GM18502 (cell line): ENCODE measurements around the gene PSD.

Source experiments
- ATAC-seq: cut with Tn5 transposase; IDR thresholded peaks from one replicate; pipeline ENCODE4 v1.9.1; 2021; ENCODE audit warnings: mild to moderate bottlenecking; ENCODE audit not compliant: unreplicated experiment, poor library complexity

Gene PSD

GRCh38 chr10:102407425-102408130, 11.0 kb downstream of the PSD start:
- ATAC-seq, result no peak

DNA sequence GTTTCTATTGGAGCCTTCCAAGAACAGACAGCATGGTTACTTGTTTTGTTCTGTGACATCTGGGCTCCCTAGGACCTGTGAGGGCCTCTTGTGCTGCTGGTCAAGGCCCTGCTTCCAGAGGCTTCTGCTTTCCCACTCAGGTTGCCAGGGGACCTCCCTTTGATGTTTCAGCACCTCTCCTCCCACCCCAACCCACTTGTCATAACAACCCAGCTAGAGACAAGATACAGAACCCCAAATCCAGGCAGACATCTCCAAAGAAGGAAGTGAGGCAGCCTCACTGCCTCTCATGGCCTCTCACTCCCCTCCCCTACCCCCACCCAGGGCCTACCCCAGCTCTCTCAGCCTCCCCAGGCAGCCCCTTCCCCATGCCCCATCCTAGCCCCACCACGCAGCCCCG, 11.8 kb downstream of the PSD start:
- no peak for ATAC-seq

- ATAC-seq, result no peak
These were observed 13.0 kb downstream of the PSD start for GRCh38 chr10:102405632-102406031.

DNA sequence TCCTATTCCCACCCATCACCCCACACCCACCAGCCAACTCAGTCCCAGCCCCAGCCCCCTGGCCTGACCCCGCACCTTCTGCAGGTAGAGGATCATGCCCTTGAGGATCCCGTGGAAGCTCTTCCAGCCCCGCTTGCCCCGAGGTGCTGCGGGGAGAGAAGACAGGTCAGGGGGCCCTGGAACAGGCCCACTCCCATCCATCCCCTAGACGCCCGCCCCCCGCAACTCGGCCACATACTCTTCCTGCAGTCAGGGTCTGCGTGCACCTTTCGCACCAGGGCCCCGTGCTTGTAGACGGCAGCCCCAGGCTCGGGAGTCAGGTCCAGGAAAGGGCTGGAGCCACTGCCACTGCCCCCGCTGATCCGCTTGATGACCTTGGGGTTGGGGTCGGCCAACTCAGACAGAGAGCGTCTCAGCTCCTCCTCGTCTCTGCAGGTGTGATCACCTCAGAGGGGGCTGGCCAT, 13.4 kb downstream of the PSD start:
- no peak for ATAC-seq

DNA sequence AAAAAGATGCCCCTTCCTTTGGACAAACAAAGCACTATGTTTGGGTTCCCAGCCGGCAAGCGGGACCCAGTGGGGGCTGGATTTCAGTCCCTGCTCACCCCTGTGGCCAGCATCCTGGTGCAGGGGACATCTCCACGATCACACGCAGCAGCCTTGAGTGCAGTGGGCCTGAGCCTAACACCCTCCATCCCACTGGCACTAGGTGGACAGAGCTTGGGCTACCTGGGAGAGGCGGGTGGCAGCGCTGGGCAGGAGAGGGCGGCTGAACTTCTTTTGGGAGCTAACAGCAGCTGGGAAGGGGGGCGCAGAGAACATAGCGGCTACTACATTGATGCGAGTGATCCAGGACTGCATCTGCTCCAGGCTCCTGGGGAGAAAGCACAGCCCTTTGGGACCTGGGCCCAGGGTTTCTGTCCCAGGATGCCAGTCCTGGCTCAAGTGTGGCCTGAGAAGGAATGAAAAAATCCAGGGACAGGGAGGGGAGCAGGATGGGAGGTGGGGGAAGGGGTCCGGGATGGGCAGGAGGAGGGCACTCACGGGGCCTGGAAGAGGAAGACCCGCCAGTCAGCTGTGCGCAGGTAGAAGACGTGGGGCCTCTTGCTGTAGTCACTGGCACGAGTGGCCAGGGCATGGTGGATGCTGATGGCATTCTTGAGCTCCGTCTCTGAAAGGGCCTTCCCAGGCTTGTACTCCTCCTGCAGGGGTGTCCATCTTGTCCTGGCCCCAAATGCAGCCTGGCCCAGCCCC, 14.1 kb downstream of the PSD start:
- no peak for ATAC-seq

DNA sequence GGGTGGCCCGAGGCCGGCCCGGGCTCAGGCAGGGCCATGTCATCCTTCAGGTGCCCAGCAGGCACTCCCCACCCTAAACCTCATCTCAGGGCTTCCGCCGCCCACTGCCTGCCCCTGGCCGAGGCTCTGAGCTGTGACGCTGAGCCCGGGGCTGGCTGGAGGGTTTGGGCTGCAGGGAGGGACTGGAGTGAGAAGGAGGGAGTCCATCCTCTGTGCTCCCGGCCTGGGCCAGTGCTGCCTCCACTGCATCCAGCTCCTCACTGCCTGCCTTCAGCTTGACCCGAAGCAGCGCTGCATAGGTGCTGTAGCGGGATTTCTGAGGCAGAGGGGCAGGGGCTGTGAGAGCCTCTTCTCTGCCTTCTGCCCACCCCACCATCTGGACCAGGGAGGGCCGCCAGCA, 15.5 kb downstream of the PSD start:
- no peak for ATAC-seq

GRCh38 chr10:102402512-102402896, 16.1 kb downstream of the PSD start:
- no peak for ATAC-seq

DNA sequence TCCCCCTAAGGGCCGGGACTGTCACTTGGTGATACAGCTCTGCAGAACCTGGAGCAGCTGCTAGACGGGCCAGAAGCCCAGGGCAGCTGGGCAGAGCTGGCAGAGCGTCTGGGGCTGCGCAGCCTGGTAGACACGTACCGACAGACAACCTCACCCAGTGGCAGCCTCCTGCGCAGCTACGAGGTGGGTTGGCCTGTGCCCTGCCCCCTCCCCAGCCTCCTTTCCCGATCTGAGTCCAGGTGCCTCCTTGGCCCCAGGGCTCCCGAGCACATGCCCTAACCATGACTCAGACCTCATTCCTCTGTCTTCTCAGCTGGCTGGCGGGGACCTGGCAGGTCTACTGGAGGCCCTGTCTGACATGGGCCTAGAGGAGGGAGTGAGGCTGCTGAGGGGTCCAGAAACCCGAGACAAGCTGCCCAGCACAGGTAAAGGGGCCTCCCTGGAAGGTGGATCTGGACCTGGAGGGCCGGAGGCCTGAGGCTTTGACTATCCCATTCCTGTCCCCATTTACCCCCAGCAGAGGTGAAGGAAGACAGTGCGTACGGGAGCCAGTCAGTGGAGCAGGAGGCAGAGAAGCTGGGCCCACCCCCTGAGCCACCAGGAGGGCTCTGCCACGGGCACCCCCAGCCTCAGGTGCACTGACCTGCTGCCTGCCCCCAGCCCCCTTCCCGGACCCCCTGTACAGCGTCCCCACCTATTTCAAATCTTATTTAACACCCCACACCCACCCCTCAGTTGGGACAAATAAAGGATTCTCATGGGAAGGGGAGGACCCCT, 16.7 kb downstream of the PSD start:
- ATAC-seq, result no peak

DNA sequence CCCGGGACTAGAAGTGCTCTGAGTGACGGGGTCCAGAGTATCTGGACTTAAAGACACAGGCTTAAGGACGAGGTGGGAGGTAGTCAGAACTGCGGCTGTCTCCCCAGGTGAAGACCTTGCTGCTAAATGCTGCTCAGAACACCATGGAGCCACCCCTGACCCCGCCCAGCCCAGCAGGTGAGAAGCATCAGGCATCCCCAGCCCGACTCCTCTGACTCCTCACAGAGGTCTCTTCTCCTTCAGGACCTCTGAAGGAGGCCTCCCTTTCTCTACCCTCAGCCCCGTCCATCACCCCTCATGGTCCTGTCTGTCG, 17.3 kb downstream of the PSD start:
- no peak for ATAC-seq

DNA sequence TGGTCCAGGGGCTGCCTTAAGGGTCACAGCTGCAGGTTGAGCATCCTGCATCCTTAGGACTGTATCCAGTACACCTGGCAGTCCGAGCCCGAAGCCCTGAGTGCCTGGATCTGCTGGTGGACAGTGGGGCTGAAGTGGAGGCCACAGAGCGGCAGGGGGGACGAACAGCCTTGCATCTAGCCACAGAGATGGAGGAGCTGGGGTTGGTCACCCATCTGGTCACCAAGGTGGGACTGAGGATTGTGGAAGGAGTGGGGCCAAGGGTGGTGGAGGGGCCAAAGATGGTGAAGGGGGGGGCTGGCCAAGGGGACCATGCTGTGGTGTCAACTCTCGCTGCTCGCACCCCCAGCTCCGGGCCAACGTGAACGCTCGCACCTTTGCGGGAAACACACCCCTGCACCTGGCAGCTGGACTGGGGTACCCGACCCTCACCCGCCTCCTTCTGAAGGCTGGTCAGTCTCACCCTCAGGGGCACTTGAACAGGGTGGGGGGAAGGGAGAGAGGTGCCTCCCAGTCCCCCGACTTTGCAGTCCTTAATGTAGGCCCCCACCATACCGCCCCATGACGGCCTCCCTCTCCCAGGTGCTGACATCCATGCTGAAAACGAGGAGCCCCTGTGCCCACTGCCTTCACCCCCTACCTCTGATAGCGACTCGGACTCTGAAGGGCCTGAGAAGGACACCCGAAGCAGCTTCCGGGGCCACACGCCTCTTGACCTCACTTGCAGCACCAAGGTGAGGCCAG, 17.8 kb downstream of the PSD start:
- ATAC-seq, result no peak

DNA sequence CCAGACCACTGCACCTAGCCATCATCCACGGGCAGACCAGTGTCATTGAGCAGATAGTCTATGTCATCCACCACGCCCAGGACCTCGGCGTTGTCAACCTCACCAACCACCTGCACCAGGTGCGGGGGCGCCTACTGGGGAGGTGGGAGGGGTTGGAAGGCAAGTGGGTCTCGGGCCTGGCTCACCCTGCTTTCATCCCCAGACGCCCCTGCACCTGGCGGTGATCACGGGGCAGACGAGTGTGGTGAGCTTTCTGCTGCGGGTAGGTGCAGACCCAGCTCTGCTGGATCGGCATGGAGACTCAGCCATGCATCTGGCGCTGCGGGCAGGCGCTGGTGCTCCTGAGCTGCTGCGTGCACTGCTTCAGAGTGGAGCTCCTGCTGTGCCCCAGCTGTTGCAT, 18.5 kb downstream of the PSD start:
- ATAC-seq, result no peak

DNA sequence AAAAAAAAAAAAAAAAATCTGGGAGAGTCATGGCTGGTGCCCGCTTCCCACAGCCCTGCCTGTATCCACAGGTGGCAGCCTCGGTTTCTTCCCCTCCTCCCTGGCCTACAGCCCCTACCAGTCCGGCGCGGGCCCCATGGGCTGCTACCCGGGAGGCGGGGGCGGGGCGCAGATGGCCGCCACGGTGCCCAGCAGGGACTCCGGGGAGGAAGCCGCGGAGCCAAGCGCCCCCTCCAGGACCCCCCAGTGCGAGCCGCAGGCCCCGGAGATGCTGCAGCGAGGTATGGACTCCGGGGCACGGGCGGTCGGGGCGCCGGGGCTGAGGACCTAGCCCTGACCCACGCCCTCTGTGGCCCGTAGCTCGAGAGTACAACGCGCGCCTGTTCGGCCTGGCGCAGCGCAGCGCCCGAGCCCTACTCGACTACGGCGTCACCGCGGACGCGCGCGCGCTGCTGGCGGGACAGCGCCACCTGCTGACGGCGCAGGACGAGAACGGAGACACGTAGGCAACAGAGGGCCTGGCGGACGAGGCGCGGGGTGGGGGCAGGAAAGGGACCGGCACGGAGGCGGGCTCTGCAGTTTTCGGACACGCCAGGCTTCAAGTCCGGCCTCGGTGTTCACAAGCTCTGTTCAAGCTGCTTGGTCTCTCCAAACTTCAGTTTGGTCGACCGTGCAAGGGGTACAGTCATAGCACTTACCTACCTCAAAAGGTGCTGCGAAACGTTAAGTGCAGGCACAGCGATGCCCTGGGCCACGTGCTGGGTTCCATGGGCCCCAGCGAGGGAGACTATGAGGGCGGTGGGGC, 19.2 kb downstream of the PSD start:
- peak; percentile 45 for ATAC-seq

GRCh38 chr10:102398172-102399020, 20.2 kb downstream of the PSD start:
- ATAC-seq, result no peak

- no peak for ATAC-seq
These were observed 21.1 kb downstream of the PSD start for GRCh38 chr10:102397222-102398171.

- ATAC-seq, result no peak
These were observed 21.8 kb downstream of the PSD start for GRCh38 chr10:102396730-102397151.

GRCh38 chr10:102396317-102396650, 22.3 kb downstream of the PSD start:
- no peak for ATAC-seq

DNA sequence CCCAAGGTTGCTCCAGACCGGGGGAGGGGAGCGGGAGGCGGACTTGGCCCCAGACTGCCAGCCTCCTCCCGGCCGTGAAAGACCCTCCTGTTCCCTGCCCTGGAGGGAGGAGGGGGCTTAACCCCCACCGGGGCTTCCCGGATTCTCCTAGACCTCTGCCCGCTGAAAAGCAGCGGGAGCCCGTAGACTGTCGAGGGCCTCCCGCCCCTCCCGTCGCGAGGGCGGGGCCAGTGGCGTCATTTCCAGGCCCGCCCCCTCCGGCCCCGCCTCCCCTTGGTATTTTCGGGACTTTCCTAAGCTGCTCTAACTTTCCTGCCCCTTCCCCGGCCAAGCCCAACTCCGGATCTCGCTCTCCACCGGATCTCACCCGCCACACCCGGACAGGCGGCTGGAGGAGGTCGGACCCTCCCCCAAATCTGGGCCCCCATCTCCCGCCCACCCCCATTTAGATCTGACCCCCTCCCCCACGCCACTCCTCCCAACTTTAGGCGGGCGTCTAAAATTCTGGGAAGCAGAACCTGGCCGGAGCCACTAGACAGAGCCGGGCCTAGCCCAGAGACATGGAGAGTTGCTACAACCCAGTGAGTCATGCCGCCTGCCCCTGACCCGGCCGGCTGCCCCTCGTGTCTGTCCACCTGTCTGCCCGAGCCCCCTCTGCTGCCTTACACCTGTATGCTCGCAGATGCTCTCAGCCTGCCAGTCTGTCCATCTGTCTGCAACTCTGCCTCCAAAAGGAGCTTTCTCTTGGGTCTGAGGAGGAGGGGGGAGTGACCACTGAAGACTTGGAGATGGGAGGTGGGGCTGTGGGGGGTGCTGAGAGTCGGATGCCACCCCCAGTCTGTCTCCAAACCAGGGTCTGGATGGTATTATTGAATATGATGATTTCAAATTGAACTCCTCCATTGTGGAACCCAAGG, 22.9 kb downstream of the PSD start, which contains the start of gene NFKB2:
Gene NFKB2 (plus strand): TSS at position 306 of the 917 bp plus-strand sequence. CDS start 255 bp downstream, at position 561.
- ATAC-seq, result peak; percentile 27
